Activated T-cell treated with anti-CD3 and anti-CD28 coated beads, Interleukin-2, amount 50 U/mL, for 48 hours (primary cell): ENCODE measurements around the gene NCOA6.
"Not testable (repeated sequence)": the region's sequence is repeated elsewhere in the genome, so short reads cannot be mapped to it uniquely, and the experiment has no call there.

Source experiments
- DNase-seq, 2 experiments: peaks; one replicate each; pipeline ENCODE4 v3.0.0-alpha.2; 2020

The NCOA6 gene

DNA sequence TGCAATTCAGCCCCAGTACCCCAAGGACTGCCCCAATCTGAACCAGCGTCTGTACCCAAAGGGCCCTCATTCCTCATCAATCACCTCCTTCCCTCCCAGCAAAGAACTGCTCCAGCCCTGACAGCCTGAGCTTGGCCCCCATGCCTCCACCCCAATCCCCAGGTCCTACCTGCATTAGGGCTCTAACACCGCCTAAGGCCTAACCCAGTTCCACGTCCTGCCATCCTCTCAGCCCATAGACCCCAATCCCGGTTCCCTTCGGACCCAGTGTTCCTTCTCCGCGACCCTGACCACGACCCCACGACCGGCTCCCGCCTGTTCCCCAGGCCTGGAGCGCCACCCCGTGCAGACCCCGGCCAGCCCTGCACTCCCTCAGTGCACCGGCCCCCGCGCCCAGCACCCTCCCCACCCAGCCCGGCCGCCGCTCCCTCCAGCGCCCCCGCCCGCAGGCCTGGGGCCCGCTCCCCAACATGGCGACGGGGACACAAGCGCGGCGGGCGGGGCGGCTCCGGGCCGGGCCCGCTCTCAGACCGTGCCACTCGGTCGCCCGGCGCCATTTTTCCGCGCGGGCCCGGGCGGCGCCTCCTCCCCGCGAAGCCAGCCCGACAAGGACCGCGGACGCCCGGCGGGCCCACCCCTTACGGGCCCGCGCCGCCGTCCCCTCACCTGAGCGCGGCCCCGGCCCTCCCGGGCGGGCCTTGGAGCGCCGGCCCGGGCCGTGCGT, 483 bp downstream of the NCOA6 start:
- peak; percentile 72 to 79 for DNase-seq

DNA sequence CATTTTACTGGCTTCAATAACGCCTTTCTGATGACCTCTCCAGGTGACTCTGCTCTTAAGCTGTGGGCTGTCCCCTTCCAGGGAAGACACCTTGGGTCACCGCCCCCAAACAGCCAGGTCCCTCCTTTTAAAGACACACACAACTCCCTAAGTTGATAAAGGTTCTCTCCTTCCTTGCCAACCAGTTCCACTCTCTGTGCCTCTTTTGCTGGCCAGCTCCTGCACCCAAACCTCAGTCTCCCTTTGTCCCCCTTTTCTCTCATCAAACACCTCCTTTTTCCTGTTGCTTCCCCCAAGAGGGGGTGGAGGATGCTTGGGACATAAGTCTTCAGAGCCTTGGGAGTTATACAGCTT, 1.0 kb downstream of the NCOA6 start:
- DNase-seq: peak; percentile 86

DNA sequence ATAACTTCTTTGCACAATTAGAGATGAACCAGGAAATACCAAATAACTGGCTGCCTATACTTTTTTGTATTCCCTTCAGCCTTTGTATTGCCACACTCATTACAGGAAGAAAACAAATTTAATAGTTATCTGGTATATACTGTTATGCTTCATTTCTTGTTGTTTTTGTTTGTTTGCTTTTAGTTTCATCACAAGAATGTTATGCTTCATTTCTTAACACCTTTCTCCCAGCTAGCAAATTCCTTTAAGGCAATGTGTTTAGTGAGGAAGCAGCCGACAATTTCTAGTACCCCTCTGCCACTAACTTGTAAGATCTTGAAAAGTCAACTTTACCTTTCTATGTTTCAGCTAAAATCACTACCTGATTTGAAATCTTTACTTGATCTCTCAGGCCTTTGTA, 1.4 kb downstream of the NCOA6 start:
- DNase-seq: no peak

DNA sequence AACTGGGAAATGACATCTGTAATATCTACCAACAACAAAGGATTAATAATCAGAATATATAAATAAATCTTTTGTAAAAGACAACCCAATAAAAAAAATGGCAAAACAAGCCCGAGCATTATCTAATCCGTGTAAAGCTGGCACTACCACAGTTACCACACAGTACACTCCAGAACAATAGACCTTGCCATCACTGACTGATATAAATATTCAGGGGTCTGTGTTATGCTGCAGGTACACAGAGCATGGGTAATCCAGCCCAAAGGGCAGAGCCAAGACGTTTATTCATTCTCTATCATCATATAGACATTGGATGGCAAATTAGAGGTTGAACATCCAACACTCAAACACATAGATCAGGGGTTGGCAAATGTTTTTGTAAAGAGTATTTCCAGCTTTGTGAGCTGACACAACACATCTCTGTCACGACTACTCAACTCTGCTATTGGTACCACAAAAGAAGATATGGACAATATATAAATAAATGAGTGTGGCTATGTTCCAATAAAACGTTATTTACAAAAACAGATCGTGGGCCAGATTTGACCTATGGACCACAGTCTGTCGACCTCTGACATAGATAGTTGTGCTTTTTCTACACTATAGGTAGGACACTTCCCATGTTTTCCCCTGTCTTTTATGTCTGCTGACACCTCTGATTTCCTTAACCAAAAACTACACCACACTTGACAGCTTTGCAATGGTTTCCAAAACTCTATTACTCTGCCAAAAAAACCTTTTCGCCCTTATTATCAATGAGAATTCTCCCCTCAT, 4.5 kb downstream of the NCOA6 start:
- no peak for DNase-seq

DNA sequence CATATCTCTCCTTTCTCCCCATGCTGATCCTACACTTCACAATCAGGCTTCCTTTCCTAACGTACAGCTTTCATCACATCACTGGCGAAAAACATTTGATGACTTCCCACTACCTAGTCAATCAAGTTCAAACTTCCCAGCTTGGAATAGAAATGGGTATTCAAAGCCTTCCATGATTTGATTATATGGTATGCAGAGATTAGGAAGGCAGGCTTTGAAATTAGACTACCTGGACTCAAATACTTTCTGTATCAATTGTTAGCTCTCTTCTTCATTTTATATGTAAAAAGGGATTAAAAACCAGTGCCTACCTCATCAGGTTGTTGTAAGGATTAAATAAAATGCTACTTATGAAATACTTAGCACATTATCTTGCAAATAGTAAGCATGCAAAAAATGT, 7.7 kb downstream of the NCOA6 start:
- DNase-seq: no peak

DNA sequence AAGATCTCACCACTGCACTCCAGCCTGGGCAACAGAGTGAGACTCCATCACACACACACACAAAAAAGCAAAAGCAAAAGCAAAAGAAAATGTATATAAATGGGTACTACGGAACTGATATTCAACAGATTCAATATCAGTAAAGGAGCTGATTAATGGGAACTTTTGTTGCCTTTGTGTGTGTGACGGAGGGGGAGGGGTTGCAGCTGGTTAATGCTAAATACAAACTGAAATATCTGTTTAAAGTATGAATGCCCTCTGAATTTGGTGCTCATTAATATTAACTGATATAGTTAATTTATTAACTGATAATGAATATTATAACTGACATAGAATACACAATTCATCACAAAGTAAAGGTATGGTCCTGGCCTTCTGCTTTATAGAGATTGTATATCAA, 8.4 kb downstream of the NCOA6 start:
- no peak for DNase-seq

DNA sequence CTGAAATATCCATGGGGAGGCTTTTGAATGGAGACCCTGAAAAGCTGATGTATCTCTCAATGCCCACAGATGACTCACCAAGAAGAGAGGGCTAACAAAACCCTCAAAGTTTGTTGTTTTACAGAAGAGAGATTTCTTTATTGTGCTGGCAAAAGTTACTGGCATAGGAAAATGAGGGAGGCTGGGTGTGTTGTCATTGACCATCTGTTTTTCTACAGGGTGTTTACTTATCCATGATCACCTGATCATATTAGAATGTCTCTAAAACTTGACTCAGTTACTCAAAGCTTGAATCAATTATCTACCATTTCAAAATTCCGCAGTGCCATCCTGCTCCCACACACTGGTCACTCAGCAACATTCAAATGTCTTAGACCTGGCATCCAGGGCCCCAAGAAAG, 9.8 kb downstream of the NCOA6 start:
- no peak for DNase-seq

DNA sequence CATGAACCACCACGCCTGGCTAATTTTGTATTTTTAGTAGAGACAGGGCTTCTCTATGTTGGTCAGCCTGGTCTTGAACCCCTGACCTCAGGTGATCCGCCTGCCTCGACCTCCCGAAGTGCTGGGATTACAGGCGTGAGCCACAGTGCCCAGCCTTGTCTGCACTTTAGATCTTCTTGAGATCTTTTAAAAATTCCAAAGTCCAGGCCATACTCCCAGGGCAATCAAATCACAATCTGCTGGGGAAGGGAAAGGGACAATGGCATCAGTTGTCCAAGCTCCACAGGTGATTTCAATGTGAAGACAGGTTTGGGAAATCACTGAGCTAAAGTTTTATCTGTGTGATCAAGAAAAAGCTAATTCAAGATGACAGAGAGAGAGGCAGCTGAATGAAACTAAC, 16.9 kb downstream of the NCOA6 start:
- no peak for DNase-seq

DNA sequence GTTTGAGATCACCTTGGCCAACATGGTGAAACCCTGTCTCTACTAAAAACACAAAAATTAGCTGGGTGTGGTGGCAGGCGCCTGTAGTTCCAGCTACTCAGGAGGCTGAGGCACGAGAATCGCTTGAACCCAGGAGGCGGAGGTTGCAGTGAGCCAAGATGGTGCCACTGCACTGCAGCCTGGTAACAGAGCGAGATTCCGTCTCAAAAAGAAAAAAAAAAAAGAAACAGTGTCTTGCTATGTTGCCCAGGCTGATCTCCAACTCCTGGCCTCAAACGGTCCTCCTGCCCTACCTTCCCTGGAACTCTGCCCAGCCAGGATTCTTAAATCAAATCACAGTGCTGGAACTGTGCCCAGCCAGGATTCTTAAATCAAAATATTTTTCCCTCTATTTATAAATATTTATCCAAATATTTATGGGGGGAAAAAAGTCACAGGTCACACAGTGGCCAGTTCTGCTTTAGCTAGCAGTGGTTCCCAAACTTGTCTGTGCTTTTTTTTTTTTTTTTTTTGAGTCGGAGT, 17.4 kb downstream of the NCOA6 start:
- not testable (repeated sequence) for DNase-seq

DNA sequence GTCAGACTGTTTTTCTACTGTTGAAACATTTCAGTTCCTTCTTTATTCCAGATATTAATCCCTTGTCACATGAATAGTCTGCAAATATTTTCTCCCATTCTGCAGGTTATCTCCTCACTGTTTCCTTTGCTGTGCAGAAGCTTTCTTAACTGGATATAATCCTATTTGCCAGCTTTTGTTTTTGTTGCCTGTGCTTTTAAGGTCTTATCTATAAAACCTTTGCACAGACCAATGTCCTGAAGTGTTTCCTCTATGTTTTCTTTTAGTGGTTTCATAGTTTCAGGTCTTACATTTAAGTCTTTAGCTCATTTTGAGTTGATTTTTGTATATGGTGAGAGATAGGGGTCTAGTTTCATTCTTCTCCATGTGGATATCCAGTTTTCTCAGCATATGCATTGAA, 19.2 kb downstream of the NCOA6 start:
- no peak for DNase-seq

DNA sequence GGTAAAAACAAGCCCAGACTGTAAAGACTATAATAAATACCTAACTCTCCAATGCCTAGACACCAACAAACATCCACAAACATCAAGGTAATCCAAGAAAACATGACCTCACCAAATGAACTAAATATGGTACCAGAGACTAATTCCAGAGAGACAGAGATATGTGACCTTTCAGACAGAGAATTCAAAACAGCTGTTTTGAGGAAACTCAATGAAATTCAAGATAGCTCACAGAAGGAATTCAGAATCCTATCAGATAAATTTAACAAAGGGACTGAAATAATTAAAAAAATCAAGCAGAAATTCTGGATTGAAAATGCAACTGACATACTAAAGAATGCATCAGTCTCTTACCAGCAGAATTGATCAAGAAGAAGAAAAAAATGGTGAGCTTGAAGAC, 26.6 kb downstream of the NCOA6 start:
- DNase-seq: no peak

DNA sequence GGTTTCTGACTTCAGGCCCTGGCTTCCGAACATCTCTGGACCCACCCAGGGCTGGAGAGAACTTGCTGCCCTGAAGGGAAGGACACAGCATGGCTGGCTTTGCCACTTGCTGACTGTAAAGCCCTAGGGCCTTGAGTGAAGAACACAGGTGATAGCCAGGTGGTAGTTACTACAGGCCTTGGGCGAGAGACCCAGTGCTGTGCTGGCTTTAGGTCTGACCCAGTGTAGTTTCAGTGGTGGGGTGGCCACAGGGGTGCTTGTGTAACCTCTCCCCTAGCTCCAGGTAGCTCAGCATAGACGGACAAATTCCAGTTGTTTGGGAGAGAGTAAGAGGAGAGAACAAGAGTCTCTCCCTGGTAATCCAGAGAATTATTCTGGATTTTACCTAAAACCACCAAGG, 27.1 kb downstream of the NCOA6 start:
- no peak for DNase-seq

DNA sequence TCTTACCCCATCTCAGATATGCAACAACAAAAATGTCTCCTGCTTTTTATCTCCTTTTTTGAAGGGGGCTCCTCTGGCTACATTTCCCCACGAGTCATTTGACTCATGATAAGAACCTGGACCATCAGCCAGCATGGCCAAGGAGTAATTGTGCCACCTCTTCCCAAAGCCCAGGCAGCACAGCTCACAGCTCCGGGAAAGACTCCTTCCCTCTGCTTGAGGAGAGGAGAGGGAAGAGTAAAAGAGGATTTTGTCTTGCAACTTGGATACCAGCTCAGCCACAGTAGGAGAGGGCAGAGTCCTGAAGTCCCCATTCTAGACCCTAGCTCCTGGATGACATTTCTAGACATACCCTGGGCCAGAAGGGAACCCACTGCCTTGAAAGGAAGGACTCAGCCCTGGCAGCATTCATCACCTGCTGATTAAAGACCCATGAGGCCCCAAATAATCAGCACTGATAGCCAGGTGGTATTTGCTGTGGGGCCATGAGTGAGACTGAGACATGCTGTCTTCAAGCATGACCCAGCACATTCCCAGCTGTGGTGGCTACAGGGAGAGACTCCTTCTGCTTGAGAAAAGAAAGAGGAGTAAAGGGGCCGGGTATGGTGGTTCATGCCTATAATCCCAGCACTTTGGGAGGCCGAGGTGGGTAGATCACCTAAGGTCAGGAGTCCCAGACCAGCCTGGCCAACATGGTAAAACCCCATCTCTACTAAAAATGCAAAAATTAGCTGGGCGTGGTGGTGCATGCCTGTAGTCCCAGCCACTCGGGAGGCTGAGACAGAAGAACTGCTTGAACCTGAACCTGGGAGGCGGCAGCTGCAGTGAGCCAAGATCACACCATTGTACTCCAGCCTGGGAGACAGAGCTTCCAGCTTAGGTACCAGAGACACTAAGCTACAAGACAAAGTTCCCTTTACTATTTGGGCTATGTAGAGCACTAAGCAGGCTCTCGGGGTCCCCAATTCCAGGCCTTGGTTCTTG, 28.1 kb downstream of the NCOA6 start:
- no peak for DNase-seq

DNA sequence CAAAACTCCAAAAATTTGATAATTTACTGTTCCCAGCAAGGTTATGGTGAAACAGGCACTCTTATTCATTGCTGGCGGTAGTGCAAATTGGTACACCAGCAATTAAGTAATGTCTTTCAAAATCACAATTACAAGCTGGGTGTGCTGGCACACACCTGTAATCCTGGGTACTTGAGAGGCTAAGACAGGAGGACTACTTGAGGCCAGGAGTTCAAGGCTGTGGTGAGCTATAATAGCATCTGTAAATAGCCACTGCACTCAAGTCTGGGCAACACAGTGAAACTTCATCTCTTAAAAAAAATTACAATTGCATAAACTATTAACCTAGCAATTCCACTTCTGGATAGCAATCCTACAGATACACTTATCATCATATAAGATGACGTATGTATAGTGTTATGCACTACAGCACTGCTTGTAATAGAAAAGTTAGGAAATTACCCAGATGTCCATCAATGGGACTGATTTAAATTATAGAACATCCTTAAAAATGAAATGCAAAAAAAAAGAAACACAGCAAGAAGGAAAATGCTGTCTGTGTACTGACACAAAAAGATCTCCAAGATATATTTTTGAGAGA, 31.4 kb downstream of the NCOA6 start:
- no peak for DNase-seq

DNA sequence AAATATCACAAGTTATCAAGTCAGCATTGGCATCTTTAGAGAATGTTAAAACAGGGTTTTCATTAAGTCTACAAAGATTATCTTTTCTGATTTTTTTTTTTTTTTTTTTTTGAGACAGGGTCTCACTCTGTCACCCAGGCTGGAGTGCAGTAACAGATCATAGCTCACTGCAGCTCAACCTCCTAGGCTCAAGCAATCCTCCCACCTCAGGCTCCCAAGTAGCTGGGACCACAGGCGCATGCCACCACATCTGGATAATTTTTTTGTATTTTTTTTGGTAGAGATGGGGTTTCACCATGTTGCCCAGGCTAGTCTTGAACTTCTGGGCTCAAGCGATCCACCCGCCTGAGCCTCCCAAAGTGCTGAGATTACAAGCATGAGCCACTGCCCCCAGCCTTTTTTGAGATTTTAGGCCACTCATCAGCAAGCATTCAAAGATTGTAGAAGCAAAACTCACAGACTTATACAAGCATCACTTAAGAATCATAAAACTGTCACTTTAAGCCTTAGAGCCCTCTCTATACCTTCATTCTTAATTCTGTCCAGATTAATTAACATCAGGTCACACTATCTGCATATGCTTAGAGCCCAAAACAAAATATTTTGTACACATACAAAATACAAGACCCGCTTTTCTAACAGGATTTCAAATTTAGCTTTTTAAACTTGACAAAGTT, 32.6 kb downstream of the NCOA6 start:
- no peak for DNase-seq

DNA sequence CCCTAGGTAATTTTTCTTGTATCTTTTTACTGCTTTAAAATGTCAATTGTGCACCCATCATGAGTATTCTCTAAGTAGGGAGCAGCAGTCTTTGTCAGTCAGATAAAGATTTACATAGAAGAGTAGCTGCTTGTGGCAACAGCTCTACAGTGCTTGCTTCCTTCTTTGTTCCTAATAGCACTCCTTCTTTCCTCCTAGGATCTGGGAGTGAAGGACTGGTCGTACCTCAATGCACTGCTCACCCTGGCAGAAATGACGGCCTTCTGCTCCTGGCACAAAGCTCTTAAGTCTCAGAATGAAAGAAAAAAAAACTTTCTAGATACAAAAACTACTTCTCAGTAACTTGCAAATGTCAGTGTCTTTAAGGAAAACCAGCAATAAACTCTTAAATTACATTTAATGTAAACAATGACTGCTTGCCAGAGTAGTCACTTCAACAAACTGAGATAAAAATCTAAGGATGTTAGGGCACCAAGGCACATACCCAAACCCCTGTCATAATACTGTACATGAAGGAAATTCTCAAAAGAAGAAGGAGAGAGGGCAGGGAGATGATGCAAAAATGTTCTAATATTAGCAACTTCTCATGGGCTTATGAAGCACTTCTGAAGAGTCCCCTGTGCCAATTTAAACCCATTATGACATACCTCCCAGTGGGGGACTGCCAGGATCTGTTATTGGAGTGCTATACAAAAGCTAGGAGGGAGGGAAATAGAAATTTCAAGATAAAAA, 34.0 kb downstream of the NCOA6 start:
- DNase-seq: no peak

DNA sequence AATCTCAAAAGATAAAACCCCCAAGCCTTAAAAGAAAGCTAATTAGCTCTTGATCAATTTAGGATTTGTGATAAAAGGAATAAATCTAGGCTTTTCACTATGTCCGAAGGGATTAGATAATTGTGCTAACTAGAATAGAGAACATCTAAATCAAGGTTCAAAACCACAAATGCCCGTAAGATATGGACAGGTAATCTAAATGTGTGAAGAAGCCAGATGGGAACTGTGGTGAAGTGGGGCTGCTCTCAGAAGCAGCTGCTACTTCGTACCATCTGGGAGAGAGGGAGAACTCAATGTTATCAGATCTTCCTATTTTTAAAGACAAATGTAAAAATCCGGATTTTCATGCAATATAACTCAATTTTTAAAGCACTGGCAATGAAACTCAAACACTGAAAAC, 44.2 kb downstream of the NCOA6 start:
- no peak for DNase-seq

DNA sequence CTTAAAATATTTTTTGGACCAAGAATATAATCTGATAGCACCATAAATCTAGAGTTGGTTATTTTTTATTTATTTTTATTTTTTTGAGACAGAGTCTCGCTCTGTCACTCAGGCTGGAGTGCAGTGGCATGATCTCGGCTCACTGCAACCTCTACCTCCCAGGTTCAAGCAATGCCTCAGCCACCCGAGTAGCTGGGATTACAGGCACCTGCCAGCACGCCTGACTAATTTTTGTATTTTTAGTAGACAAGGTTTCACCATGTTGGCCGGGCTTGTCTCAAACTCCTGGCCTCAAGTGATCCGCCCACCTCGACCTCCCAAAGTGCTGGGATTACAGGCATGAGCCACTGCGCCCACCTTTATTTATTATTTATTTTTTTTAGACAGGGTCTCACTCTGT, 45.2 kb downstream of the NCOA6 start:
- not testable (repeated sequence) for DNase-seq

DNA sequence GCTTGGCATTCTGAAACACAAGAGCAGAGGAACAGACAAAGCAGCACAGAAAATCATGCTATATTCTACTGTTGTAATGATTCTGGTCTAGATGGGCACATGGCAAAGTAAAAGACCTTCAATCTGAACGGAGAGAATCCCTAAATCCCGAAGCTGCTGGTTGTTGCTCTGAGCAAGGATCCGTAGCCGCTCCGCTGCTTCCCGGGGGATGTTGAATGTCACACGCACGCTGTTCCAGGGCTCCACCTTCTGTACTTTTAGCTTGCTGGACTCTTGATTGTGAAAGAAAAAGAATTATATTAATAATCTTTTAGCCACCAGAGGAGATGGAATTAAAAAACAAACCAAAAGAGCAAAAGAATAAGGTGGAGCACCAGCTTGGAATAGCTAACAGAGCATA, 49.3 kb downstream of the NCOA6 start:
- DNase-seq: no peak

DNA sequence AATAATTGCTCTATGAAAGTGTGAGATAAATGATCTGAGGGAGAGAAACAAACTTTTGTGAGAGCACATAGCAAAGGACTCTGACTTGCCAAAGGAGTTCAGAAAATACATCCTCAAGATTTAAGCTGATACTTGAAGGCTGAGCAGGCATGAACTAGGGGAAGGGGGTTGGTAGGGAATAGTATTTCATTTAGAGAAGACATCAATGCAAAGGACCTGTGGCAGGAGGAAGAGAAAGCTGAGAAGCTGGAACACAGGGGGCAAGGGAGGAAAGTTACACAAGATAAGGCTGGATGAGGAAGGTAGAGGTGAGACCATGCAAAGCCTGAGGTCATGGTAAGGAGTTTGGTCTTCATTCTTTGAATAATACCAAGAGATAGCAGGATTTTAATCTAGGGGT, 50.6 kb downstream of the NCOA6 start:
- no peak for DNase-seq

DNA sequence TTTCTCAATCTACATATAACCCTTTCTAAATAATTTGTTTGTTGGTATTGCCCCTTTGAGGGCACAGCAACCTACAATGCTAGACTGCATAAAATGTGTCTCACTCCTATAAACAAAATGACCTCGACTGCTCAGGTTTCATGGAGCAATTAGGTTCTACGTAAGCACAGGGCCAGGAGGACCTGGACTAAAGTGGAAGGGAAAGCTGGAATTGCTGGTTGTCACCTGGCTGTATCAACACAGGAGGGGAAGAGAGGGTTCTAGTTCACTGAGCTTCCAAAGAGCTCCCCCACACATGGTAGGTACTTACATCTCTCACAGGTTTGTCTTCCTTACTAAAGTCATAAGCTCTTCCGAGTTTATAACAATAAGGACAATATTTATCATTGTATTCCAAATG, 51.0 kb downstream of the NCOA6 start:
- DNase-seq: no peak

DNA sequence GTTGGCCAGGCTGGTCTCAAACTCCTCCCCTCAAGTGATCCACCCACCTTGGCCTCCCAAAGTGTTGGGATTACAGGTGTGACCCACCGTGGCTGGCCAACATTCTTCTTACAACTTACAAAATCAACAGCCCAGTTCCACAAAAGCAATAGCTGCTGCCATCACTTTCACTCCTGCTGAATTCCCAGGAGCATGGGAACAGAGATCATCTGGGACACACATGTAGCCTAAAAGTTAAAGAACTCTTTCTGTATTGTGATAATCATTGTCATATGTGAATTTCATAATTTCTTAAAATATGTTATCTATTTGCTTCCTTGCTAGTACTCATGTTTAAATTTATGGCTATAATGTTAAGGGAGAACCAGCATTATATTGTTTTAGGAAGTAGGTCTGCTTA, 51.7 kb downstream of the NCOA6 start:
- DNase-seq: no peak
